Tibial nerve (tissue), 4 donors: ENCODE results near the gene GAK. TPM values are rescaled to one million over a fixed set of nuclear protein-coding genes. Genes with fewer than 3 reads are reported as not detected.
"Not testable (repeated sequence)": the region's sequence is repeated elsewhere in the genome, so short reads cannot be mapped to it uniquely, and the experiment has no call there.

Source experiments
- DNase-seq, 2 donors: peaks; one replicate each; pipeline ENCODE4 v3.0.0-alpha.2; 2019; ENCODE audit warnings: low spot score in 2 of 2
- H3K27ac ChIP-seq, 4 donors: fragments of 200-600 bp; sonication (generic) in 3 of 4; one replicate each; pipeline ENCODE4 v1.5.1; 2017 to 2019; ENCODE audit warnings: mild to moderate bottlenecking in 1 of 4
- H3K27me3 ChIP-seq, 2 donors: fragments of 200-600 bp; sonication (generic) in 1 of 2; one replicate each; pipeline versions ENCODE4 v1.5.1 to v1.6.0; 2017 to 2019
- H3K36me3 ChIP-seq, 3 donors: fragments of 200-600 bp; sonication (generic); one replicate each; pipeline ENCODE4 v1.5.1; 2018 to 2019
- H3K4me1 ChIP-seq, 4 donors: fragments of 200-600 bp; sonication (generic) in 3 of 4; one replicate each; pipeline ENCODE4 v1.5.1; 2017 to 2019
- H3K4me3 ChIP-seq, 4 donors: fragments of 200-600 bp; sonication (generic) in 3 of 4; one replicate each; pipeline ENCODE4 v1.5.1; 2017 to 2019; ENCODE audit warnings: mild to moderate bottlenecking in 1 of 4, moderate library complexity in 1 of 4
- H3K9me3 ChIP-seq, 4 donors: fragments of 200-600 bp; sonication (generic) in 3 of 4; one replicate each; pipeline ENCODE4 v1.5.1; 2017 to 2019
- EP300 ChIP-seq, 2 donors: sonication (generic); formaldehyde crosslinking; IDR thresholded peaks; one replicate each; pipeline ENCODE4 v1.6.1; 2017; ENCODE audit warnings: antibody characterized with exemption in 2 of 2, mild to moderate bottlenecking in 1 of 2
- POLR2A ChIP-seq, 2 donors: fragments of 450-650 bp; IDR thresholded peaks; one replicate each; pipeline ENCODE4 v1.6.1; 2017; ENCODE audit warnings: antibody characterized with exemption in 2 of 2, mild to moderate bottlenecking in 2 of 2, moderate library complexity in 2 of 2
- WGBS, 2 donors: methylation state at CpG; one replicate each; pipeline ENCODE4 v1.1.5; 2018; 5-methylcytosine and 5-hydroxymethylcytosine counted together
- total RNA-seq, 4 donors: library from RNA; depleted of rRNA; stranded (reverse); fragments of >200 nt; gene quantifications; one replicate each; pipeline ENCODE4 v1.1.0, GENCODE V29; 2016
- TF ChIP-seq, protein P1 (sequence below), 5 experiments: fragments of 200-600 bp in 3 of 5; fragments of 450-650 bp in 2 of 5; sonication (generic) in 3 of 5; IDR thresholded peaks; one replicate each; pipeline ENCODE4 v1.5.1; 2016 to 2019; ENCODE audit warnings: antibody characterized with exemption in 5 of 5, mild to moderate bottlenecking in 3 of 5, moderate library complexity in 2 of 5

Gene GAK
- total RNA-seq = 100 to 1,000 TPM in 3 of 4 donors, 10 to 100 TPM in 1; 92.3 to 177 (median 127) TPM

- no peaks in the 10 kb centered on the region for H3K27me3 ChIP-seq
- no peaks in the 10 kb centered on the region for H3K36me3 ChIP-seq
- DNase-seq = peak; percentile 90 to 93
- TF ChIP-seq, protein P1, sequence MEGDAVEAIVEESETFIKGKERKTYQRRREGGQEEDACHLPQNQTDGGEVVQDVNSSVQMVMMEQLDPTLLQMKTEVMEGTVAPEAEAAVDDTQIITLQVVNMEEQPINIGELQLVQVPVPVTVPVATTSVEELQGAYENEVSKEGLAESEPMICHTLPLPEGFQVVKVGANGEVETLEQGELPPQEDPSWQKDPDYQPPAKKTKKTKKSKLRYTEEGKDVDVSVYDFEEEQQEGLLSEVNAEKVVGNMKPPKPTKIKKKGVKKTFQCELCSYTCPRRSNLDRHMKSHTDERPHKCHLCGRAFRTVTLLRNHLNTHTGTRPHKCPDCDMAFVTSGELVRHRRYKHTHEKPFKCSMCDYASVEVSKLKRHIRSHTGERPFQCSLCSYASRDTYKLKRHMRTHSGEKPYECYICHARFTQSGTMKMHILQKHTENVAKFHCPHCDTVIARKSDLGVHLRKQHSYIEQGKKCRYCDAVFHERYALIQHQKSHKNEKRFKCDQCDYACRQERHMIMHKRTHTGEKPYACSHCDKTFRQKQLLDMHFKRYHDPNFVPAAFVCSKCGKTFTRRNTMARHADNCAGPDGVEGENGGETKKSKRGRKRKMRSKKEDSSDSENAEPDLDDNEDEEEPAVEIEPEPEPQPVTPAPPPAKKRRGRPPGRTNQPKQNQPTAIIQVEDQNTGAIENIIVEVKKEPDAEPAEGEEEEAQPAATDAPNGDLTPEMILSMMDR (IDR thresholded peaks at IDR 0.05) = peak in 2 of 5 experiments; percentile 43 to 70
- TF ChIP-seq EP300 (IDR thresholded peaks at IDR 0.05) = peak in 1 of 2 donors; percentile 72
- TF ChIP-seq POLR2A (IDR thresholded peaks at IDR 0.05) = peak; percentile 47 to 81
- peak within 1 kb of the TSS; percentile 77 to 98 (median 92) for H3K27ac ChIP-seq
- peaks cover 5 to 63% (median 32%) of the 10 kb centered on the region in 4 donors for H3K4me1 ChIP-seq
- no peaks in the 10 kb centered on the region for H3K9me3 ChIP-seq
- 0 to 1% methylated on average over 48 to 64 of the region's 99 CpGs for WGBS, 2 donors
- H3K4me3 ChIP-seq = peak within 1 kb of the TSS; percentile 88 to 100 (median 98)
Observed at GRCh38 chr4:931960-932712, at the start of gene GAK, which contains the start of gene TMEM175. Gene GAK, minus strand, starts transcription at chr4:932316. Its CDS starts 129 bp downstream, at chr4:932187. Gene TMEM175, plus strand, starts transcription at chr4:932460. Its CDS starts 15,280 bp downstream, at chr4:947740.

GRCh38 chr4:978957-979701 lies 47.0 kb upstream of the GAK start:
- WGBS, 2 donors = 48 to 52% methylated on average over 20 of the region's 20 CpGs
- Histone ChIP-seq H3K27me3 (no peaks in the 10 kb centered on the region), H3K36me3 (peaks cover 0 to 16% (median 0%) of the 10 kb centered on the region in 3 donors), H3K9me3 (no peaks in the 10 kb centered on the region), H3K27ac (no peak overlapping the region), H3K4me1 (peaks cover 0 to 1% (median under 1%) of the 10 kb centered on the region in 4 donors), H3K4me3 (no peak overlapping the region)
- no peak for DNase-seq
- no peak for TF ChIP-seq POLR2A (IDR thresholded peaks at IDR 0.05)
- peak in 1 of 2 donors; percentile 16 for TF ChIP-seq EP300 (IDR thresholded peaks at IDR 0.05)
- TF ChIP-seq, protein P1 (IDR thresholded peaks at IDR 0.05) = no peak

- not testable (repeated sequence) for H3K27ac ChIP-seq, H3K36me3 ChIP-seq
- WGBS, 2 donors = 85 to 93% methylated on average over 8 to 16 of the region's 25 CpGs
Observed at GRCh38 chr4:976016-976415, 43.9 kb upstream of the GAK start.

GRCh38 chr4:974668-975067 lies 42.6 kb upstream of the GAK start:
- 91 to 93% methylated on average over 7 to 9 of the region's 9 CpGs for WGBS, 2 donors
- no peaks in the 10 kb centered on the region for H3K36me3 ChIP-seq

More at GRCh38 chr4:976016-976415, 43.9 kb upstream of the GAK start:
- peaks cover 0 to 26% (median 21%) of the 10 kb centered on the region in 4 donors for H3K4me1 ChIP-seq
- not testable (repeated sequence) for H3K9me3 ChIP-seq, DNase-seq, H3K27me3 ChIP-seq, H3K4me3 ChIP-seq

More at GRCh38 chr4:974668-975067, 42.6 kb upstream of the GAK start:
- peaks cover 0 to 26% (median 21%) of the 10 kb centered on the region in 4 donors for H3K4me1 ChIP-seq
- no peak overlapping the region for H3K27ac ChIP-seq
- no peaks in the 10 kb centered on the region for H3K9me3 ChIP-seq
- TF ChIP-seq POLR2A (IDR thresholded peaks at IDR 0.05) (no peak), EP300 (IDR thresholded peaks at IDR 0.05) (no peak)
- TF ChIP-seq, protein P1 (IDR thresholded peaks at IDR 0.05) = no peak
- H3K27me3 ChIP-seq = no peaks in the 10 kb centered on the region
- no peak overlapping the region for H3K4me3 ChIP-seq
- DNase-seq = no peak
